ENCODE results near the gene COPS3. TPM values are rescaled to one million over a fixed set of nuclear protein-coding genes. Genes with fewer than 3 reads are reported as not detected.

COPS3 gene
- total and polyA plus RNA-seq, 9 of the 15 experiments (the other 6 are each of a cell fraction or from before 2014, with no cell fraction given), result 92.4 to 295 (median 167) TPM

DNA sequence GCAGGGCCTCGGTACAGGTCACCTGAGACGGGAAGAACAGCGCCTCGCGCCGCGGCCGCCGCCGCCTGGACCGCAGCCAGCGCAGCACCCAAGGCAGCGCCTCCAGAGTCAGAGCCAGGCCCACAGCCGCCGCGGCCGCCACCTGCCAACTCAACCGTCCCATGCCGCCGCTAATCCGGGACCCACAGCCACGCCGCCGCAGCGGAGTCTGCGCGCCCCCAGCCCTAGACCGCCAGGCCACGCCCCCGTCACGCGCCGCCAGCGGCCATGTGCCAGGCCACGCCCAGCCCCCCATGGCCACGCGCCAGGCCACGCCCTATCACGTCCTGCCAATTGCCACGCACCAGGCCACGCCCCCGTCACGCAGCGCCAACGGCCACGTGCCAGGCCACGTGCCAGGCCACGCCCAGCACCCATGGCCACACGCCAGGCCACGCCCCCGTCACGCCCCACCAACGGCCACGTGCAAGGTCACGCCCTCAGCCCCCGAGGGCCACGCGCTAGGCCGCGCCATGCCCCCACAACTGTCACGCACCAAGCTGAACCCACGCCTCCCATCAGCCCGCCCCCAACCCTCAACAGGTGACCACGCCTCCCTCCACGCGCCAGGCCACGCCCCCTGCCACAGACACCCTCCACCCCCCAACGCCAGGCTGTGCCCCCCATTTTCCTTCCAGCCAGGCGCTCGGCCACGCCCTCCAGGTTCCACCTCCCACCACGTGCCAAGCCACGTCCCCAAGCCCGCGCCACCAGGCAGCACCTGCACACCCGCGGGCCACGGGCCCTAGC, 74.7 kb downstream of the COPS3 start, which contains the start of gene PLD6 (continued):
- TF ChIP-seq, protein P1, sequence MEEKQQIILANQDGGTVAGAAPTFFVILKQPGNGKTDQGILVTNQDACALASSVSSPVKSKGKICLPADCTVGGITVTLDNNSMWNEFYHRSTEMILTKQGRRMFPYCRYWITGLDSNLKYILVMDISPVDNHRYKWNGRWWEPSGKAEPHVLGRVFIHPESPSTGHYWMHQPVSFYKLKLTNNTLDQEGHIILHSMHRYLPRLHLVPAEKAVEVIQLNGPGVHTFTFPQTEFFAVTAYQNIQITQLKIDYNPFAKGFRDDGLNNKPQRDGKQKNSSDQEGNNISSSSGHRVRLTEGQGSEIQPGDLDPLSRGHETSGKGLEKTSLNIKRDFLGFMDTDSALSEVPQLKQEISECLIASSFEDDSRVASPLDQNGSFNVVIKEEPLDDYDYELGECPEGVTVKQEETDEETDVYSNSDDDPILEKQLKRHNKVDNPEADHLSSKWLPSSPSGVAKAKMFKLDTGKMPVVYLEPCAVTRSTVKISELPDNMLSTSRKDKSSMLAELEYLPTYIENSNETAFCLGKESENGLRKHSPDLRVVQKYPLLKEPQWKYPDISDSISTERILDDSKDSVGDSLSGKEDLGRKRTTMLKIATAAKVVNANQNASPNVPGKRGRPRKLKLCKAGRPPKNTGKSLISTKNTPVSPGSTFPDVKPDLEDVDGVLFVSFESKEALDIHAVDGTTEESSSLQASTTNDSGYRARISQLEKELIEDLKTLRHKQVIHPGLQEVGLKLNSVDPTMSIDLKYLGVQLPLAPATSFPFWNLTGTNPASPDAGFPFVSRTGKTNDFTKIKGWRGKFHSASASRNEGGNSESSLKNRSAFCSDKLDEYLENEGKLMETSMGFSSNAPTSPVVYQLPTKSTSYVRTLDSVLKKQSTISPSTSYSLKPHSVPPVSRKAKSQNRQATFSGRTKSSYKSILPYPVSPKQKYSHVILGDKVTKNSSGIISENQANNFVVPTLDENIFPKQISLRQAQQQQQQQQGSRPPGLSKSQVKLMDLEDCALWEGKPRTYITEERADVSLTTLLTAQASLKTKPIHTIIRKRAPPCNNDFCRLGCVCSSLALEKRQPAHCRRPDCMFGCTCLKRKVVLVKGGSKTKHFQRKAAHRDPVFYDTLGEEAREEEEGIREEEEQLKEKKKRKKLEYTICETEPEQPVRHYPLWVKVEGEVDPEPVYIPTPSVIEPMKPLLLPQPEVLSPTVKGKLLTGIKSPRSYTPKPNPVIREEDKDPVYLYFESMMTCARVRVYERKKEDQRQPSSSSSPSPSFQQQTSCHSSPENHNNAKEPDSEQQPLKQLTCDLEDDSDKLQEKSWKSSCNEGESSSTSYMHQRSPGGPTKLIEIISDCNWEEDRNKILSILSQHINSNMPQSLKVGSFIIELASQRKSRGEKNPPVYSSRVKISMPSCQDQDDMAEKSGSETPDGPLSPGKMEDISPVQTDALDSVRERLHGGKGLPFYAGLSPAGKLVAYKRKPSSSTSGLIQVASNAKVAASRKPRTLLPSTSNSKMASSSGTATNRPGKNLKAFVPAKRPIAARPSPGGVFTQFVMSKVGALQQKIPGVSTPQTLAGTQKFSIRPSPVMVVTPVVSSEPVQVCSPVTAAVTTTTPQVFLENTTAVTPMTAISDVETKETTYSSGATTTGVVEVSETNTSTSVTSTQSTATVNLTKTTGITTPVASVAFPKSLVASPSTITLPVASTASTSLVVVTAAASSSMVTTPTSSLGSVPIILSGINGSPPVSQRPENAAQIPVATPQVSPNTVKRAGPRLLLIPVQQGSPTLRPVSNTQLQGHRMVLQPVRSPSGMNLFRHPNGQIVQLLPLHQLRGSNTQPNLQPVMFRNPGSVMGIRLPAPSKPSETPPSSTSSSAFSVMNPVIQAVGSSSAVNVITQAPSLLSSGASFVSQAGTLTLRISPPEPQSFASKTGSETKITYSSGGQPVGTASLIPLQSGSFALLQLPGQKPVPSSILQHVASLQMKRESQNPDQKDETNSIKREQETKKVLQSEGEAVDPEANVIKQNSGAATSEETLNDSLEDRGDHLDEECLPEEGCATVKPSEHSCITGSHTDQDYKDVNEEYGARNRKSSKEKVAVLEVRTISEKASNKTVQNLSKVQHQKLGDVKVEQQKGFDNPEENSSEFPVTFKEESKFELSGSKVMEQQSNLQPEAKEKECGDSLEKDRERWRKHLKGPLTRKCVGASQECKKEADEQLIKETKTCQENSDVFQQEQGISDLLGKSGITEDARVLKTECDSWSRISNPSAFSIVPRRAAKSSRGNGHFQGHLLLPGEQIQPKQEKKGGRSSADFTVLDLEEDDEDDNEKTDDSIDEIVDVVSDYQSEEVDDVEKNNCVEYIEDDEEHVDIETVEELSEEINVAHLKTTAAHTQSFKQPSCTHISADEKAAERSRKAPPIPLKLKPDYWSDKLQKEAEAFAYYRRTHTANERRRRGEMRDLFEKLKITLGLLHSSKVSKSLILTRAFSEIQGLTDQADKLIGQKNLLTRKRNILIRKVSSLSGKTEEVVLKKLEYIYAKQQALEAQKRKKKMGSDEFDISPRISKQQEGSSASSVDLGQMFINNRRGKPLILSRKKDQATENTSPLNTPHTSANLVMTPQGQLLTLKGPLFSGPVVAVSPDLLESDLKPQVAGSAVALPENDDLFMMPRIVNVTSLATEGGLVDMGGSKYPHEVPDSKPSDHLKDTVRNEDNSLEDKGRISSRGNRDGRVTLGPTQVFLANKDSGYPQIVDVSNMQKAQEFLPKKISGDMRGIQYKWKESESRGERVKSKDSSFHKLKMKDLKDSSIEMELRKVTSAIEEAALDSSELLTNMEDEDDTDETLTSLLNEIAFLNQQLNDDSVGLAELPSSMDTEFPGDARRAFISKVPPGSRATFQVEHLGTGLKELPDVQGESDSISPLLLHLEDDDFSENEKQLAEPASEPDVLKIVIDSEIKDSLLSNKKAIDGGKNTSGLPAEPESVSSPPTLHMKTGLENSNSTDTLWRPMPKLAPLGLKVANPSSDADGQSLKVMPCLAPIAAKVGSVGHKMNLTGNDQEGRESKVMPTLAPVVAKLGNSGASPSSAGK (IDR thresholded peaks at IDR 0.05), result peak; percentile 91
- no peak for TF ChIP-seq ETV6 (IDR thresholded peaks at IDR 0.05; ENCODE audit: borderline replicate concordance in 1 of 2, low read depth in 2 of 2, low read length in 1 of 2)
- peak; percentile 73; the same call in 1 of the 2 replicates for TF ChIP-seq ETV6 (CRISPR knock-in tag; IDR thresholded peaks at IDR 0.05; ENCODE audit: borderline replicate concordance)
- TF ChIP-seq CBX3 (IDR thresholded peaks at IDR 0.05; ENCODE audit: borderline replicate concordance in 1 of 2, low read length in 2 of 2), result no peak
- TF ChIP-seq GATAD2A (IDR thresholded peaks at IDR 0.05), result no peak
- TF ChIP-seq, protein P2, sequence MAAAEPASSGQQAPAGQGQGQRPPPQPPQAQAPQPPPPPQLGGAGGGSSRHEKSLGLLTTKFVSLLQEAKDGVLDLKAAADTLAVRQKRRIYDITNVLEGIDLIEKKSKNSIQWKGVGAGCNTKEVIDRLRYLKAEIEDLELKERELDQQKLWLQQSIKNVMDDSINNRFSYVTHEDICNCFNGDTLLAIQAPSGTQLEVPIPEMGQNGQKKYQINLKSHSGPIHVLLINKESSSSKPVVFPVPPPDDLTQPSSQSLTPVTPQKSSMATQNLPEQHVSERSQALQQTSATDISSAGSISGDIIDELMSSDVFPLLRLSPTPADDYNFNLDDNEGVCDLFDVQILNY (CRISPR knock-in tag; IDR thresholded peaks at IDR 0.05), result no peak
- no peak for TF ChIP-seq MIER1 (IDR thresholded peaks at IDR 0.05; ENCODE audit: low read depth)
- TF ChIP-seq, protein P3, sequence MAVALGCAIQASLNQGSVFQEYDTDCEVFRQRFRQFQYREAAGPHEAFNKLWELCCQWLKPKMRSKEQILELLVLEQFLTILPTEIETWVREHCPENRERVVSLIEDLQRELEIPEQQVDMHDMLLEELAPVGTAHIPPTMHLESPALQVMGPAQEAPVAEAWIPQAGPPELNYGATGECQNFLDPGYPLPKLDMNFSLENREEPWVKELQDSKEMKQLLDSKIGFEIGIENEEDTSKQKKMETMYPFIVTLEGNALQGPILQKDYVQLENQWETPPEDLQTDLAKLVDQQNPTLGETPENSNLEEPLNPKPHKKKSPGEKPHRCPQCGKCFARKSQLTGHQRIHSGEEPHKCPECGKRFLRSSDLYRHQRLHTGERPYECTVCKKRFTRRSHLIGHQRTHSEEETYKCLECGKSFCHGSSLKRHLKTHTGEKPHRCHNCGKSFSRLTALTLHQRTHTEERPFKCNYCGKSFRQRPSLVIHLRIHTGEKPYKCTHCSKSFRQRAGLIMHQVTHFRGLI (CRISPR knock-in tag; IDR thresholded peaks at IDR 0.05), result no peak
- no peak for TF ChIP-seq RBM39 (optimal IDR thresholded peaks at IDR 0.05; ENCODE audit: low read depth, low read length)
- no peak for TF ChIP-seq ZFP1 (CRISPR knock-in tag; IDR thresholded peaks at IDR 0.05)
- no peak for TF ChIP-seq SREBF1 (IDR thresholded peaks at IDR 0.05; ENCODE audit: borderline replicate concordance, low read depth, low read length)
- no peak for TF ChIP-seq NFXL1 (CRISPR knock-in tag; IDR thresholded peaks at IDR 0.05)
- TF ChIP-seq TGIF2 (CRISPR knock-in tag; IDR thresholded peaks at IDR 0.05), result no peak
- TF ChIP-seq KDM4B (IDR thresholded peaks at IDR 0.05; ENCODE audit: borderline replicate concordance in 2 of 2, low read depth in 1 of 2), result no peak

Data from K562 (cell line).